ENCODE results near the gene CUTA.

The CUTA gene, protein sequence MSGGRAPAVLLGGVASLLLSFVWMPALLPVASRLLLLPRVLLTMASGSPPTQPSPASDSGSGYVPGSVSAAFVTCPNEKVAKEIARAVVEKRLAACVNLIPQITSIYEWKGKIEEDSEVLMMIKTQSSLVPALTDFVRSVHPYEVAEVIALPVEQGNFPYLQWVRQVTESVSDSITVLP

DNA sequence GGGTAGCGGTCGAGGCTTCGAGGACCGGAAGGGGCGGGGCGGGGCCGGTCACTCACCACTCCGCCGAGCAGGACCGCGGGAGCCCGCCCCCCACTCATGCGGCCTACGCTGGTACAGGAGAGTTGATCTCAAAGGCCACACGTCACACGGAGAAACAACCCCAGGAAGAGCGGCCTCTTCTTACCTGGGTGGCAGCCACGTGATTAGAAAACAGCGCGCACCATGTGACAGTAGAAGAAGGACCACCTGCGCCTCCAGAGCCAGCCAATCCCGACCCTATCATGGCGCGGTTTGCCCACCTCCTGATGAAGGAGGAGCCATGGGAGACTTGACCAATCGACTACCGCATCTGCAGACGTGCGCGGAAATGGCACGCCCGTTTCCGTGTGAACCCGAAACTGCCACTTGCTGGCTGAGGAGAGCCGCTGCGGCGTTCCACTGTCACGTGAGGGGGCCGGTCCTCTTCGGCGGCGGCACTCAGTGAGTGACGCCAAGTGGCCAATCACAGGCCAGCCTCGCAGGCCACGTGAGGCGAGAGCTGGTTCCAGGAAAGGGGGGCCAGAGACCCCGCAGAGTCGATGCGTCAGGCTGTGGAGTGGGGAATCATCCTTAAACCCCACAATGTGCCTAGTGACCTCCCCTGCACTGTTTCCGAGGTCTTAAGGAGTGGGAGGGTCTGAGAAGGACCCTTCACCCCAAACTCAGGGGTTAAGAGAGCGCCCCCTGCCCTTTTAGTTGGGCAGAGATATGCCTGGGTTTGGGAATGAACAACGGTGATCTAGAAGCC, at the start of gene CUTA:
CUTA (minus strand) TSS at position 205 of the 787 bp plus-strand sequence; CDS start at position 98, 107 bp downstream.
- peak; percentile 99 for DNase-seq

DNA sequence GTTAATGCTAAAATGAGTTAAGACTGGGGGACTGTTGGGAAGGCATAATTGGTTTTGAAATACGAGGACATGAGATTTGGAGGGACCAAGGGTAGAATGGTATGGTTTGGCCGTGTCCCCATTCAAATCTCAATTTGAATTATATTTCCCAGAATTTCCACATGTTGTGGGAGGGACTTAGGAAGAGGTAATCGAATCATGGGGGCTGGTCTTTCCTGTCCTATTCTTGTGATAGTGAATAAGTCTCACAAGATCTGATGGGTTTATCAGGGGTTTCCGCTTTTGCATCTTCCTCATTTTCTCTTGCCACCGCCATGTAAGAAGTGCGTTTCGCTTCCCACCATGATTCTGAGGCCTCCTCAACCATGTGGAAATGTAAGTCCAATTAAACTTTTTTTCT, 49.2 kb upstream of the CUTA start:
- DNase-seq: no peak

DNA sequence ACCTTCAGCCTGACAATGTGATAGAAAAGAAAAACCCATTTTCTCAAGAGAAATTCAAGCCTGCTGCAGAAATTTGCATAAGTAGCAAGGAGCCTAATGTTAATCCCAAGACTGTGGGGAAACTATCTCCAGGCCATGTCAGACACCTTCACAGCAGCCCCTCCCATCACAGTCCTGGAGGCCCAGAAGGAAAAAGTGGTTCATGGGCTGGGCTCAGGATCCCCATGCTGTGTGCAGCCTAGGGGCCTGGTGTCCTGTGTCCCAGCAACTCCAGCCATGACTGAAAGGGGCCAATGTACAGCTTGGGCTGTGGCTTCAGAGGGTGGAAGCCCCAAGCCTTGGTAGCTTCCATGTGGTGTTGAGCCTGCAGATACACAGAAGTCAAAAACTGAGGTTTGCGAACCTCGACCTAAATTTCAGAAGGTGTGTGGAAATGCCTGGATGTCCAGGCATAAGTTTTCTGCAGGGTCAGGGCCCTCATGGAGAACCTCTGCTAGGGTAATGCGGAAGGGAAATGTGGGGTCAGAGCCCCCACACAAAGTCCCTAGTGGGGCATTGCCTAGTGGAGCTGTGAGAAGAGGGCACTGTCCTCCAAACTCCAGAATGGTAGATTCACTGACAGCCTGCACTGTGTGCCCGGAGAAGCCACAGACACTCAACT, 48.3 kb upstream of the CUTA start:
- no peak for DNase-seq

DNA sequence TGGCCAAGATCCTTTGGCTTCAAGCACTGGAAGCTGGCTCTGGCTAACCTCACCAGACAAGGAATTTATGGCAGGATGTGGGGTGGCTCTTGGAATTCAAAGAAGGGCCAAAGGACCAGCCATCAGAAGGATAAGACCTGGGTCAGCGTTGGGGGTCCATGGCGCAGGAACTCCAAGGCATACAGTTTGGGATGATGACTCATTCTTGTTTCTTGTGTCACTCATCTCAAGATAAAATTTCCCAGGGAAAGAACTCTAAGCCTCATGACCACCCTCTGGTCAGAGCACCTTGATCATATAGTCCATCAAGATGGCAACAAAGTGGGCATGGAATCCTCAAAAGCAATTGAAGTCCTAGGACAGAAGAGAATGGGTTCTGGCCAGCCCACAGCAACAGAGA, 41.3 kb upstream of the CUTA start:
- DNase-seq: no peak

DNA sequence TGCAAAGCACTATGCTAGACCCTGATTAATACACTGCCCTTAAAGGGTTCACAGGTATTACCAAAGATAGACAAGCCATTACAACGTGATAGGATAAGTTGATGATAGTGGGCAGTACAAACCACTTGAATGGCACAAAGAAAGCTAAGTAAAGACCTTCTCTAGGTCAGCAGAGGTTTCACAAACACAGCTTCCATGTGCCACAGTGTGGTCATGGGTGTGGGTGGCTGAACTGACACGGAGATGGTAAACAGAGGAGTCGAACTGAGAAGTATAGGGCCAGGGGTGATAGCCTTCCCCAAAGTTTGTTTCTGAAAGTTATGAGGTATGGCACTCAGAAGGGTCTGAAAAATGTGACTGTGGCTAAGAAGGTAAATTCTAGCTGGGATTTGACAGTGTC, 40.8 kb upstream of the CUTA start:
- DNase-seq: no peak

DNA sequence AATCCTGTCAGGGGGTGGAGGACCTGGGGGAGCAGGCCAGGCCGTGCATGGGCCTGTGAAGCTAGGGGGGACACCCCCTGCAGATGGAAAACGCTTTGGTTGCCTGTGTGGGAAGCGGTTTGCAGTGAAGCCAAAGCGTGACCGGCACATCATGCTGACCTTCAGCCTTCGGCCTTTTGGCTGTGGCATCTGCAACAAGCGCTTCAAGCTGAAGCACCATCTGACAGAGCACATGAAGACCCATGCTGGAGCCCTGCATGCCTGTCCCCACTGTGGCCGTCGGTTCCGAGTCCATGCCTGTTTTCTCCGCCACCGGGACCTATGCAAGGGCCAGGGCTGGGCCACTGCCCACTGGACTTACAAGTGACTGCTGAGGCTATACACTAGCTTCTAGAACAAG, 38.2 kb upstream of the CUTA start:
- no peak for DNase-seq

DNA sequence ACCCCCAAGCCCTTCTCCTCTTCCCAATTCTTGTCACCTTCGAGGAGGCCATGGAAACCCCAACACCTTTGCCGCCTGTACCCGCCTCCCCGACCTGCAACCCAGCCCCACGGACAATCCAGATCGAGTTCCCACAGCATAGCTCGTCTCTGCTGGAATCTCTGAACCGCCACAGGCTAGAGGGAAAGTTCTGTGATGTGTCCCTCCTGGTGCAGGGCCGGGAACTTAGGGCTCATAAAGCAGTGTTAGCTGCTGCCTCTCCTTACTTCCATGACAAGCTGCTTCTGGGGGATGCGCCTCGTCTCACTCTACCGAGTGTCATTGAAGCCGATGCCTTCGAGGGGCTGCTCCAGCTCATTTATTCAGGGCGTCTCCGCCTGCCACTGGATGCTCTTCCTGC, 37.1 kb upstream of the CUTA start:
- no peak for DNase-seq

DNA sequence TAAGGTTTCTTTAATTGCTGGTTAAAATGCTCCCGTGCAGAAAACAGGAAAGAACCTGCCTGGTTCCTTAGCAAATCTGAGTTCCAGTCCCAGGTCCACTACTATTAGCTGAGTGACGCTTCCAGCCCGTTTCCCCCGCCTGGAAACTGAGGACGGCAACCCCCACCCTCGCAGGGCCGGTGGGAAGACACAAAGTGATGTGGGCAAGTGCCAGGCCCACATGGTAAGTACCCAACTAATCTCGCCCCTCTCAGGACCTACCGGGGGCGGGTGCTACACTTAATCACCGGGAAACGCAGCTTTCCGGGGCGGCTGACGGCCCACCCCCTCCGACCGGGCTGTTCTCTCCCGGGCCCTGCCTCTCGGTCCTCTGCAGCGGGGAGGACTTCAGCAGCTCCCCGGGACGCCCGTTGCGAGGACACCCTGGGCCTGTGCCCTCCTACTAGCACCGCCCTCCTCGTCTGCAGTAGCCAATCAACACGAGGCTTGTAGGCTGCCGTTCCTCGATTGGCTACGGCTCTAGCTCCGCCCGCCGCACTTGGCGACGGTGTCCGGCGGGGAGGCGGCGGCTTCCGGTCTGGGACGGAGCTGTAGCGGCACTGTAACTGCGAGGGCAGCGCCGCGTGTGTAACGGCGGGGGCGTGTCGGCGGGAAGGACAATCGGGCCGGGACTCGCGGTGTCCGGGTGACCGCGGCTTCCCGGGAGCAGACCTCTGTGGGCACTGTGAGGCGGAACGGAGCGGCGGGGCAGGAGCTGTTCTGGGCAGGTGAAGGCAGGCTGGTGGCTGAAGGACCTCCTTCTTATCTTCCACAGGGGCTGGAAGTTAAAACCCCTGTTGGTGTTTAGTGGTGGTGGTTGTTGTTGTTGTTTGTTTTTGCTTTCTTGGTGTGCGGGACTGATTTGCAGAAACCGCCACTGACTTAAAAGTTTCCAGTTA, 36.4 kb upstream of the CUTA start, which contains the start of gene ZBTB9:
ZBTB9 (plus strand) TSS at position 568 of the 938 bp plus-strand sequence. CDS start 525 bp downstream, outside the sequence.
- peak; percentile 96 for DNase-seq

DNA sequence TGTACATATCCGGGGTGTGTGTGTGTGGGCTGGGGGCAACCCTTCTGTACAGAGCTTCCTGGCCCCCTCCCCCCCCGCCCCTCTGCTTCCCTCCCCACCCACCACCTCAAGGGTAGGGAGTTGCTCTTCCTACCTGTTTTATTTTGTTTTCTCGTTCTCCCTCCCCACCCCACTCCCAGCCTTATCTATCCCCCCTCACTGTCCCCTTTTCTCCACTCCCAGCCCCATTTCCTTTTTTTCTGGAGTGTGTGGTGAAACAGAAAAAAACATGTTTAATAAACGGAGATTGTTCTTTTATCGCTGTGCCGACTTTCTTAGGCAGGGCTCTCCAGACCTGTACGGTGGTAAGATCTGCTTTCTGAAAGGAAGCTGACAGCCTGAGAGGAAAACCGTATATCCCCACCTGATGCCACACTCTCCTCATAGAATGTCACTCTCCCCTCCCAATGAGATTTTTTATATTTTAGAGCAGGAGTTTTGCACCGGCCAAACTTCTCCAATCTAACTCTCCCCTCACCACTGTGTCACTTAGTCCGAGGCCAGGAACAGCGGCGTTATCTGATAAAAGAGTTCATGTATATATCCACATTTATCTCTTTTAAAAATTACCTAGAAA, 35.6 kb upstream of the CUTA start:
- no peak for DNase-seq

DNA sequence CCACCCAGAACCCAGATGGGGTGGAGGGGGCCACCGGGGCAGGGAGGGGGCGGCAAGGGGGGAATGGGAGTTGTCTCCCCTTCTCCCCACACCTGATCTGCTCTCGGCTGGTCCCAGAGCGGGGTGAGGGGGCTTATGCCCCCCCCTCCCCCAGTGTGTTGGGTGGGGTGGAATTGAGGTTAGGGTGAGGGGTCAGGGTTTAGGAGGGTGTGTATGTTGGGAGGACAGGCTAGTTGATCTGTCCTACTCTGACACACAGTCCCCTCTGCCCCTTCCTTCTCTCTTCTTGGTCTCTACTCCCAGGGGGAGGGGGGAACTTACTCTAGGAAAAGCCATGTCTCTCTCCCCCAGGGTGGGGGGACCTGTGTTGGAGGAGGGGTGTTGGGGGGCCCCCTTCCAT, 34.6 kb upstream of the CUTA start:
- no peak for DNase-seq

DNA sequence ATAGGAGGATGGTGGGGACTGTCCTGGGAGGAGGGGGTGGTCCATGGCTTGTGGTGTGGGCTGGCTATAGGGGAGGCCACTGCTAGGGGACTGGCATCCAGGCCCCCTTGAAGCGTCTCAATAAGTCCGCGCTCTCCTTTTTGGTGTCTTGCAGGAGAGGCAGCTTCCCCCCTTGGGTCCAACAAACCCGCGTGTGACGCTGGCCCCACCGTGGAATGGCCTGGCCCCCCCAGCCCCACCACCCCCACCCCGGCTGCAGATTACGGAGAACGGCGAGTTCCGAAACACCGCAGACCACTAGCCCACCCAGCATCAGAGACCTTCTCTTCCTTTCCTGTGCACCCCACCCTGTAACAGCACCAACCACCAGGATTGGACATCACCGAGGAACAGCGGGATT, 33.7 kb upstream of the CUTA start:
- DNase-seq: no peak

DNA sequence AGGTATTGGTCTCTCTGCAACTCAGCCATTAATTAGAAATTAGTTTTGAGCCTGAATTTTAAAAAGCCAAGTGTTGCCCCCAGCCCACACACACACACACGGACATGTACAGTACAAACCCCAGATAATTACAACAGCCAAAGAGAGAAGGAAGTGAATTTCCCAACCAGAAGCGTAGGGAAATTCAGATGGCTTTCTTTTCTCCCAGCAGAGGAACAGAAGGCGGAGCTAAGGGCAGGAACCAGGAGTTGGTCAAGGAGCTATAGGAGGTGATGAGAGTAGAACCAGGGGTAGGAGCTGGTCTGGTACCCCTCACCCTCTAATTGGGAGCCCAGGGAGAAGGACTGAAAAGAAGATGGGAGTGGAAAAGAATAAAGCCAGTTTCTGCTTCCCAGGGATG, 32.5 kb upstream of the CUTA start:
- no peak for DNase-seq

DNA sequence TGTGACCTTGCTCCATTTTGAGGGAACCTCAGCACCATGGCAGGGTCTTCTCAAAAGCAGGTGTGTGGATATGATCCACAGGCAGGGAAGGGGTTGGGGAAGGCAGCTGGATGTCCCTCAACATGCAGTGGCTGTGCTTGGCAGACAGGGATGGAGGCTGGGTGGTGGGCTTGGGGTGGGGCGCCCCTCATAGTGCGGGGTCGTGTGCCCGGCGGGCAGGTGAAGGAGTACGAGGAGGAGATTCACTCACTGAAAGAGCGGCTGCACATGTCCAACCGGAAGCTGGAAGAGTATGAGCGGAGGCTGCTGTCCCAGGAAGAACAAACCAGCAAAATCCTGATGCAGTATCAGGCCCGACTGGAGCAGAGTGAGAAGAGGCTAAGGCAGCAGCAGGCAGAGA, 28.4 kb upstream of the CUTA start:
- DNase-seq: no peak

DNA sequence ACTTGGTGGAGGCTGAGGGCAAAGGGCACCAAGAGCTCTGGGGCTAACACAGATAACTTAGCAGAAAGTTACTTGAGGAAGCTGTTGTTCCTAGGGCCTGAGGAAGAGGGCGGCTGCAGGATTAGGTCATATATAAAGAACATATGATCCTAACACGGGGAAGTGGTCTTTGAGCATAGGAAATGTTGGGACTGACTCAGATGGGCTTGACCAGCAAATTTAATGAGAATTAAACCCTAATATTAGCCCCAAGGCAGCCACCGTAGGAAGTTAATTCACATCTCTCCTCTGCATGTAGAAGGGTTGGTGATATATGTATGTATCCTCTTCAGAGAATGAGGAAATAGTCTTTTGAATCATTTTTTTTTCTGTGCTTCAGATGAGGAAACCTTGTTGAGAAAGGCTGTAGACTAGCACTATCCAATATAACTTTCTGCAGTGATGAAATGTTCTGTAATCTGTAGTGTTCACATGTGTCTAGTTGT, 27.3 kb upstream of the CUTA start:
- DNase-seq: no peak

DNA sequence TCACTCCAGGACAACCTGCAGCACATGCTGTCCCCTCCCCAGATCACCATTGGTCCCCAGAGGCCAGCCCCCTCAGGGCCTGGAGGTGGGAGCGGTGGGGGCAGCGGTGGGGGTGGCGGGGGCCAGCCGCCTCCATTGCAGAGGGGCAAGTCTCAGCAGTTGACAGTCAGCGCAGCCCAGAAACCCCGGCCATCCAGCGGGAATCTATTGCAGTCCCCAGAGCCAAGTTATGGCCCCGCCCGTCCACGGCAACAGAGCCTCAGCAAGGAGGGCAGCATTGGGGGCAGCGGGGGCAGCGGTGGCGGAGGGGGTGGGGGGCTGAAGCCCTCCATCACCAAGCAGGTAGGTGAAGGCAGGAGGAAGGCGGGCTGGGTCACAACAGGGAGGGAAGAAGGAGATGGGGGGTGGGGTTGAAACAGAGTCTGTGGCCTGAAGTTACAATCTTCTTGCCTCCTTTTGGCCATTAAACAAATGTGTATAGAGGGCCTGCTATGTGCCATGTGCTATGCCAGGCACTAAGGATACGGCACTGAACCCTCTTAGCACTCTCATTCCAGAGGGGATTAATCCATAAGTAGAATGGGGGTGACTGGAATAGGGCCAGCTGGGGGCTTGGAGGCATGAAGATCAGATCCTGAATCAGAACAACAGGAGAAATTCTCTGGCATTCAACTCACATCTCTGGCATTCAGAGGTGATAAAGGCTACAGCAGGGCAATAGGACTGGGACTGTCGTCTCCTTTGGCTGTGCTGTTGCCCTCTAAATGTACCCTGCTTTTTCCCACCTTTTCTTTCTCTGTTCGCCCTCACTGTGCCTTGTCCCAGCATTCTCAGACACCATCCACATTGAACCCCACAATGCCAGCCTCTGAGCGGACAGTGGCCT, 26.0 kb upstream of the CUTA start:
- DNase-seq: no peak

DNA sequence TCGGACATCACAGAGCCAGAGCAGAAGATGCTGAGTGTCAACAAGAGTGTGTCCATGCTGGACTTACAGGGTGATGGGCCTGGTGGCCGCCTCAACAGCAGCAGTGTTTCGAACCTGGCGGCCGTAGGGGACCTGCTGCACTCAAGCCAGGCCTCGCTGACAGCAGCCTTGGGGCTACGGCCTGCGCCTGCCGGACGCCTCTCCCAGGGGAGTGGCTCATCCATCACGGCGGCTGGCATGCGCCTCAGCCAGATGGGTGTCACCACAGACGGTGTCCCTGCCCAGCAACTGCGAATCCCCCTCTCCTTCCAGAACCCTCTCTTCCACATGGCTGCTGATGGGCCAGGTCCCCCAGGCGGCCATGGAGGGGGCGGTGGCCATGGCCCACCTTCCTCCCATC, 25.1 kb upstream of the CUTA start:
- no peak for DNase-seq

DNA sequence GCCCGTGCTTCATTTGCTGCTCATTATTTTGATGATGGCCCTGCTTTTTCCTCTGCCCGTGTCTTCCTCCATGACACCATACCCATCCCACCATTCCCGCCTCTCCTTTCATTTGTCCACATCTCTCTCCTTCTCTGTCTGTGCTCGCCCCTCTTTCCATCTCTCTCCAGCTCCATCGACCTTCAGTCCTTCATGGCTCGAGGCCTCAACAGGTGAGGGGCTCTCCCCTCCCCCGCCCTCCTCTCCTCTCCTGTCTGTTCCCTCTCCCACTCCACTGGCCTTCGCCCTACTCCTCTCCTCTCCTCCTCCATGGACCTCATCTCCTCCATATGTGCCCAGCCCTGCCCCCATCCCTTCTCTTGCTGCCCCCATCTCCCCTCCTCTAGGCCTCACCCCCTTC, 24.4 kb upstream of the CUTA start:
- DNase-seq: no peak

DNA sequence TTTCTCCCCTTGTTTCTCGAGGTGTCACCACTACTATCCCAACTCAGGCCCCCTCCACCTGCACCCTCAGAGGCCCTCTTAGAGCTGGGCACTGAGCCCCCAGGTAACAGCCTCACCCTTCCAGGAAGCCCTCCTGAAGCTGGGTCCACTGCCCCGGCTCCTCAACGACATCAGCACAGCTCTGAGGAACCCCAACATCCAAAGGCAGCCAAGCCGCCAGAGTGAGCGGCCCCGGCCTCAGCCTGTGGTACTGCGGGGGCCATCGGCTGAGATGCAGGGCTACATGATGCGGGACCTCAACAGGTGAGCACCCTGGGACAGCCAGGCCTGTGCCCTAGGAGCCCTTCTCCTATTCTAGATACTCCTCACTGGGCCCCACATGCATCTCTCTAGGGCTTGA, 23.6 kb upstream of the CUTA start:
- no peak for DNase-seq

DNA sequence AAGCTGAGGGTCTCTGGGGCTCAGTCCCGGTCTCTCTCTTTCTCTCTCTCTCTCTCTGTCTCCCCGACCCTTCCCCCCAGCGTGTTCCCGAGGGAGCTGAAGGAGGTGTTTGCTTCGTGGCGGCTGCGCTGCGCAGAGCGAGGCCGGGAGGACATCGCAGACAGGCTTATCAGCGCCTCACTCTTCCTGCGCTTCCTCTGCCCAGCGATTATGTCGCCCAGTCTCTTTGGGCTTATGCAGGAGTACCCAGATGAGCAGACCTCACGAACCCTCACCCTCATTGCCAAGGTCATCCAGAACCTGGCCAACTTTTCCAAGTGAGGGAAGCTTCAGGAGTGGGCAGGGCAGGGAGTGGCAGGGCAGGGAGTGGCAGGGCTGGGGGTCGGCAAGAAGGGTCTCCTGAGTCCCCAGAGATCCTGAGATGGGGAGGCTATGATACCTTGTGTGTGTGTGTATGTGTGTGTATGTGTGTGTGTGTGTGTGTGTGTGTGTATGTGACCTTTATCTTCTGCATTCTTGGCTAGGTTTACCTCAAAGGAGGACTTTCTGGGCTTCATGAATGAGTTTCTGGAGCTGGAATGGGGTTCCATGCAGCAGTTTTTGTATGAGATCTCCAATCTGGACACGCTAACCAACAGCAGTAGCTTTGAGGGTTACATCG, 22.9 kb upstream of the CUTA start:
- DNase-seq: no peak

DNA sequence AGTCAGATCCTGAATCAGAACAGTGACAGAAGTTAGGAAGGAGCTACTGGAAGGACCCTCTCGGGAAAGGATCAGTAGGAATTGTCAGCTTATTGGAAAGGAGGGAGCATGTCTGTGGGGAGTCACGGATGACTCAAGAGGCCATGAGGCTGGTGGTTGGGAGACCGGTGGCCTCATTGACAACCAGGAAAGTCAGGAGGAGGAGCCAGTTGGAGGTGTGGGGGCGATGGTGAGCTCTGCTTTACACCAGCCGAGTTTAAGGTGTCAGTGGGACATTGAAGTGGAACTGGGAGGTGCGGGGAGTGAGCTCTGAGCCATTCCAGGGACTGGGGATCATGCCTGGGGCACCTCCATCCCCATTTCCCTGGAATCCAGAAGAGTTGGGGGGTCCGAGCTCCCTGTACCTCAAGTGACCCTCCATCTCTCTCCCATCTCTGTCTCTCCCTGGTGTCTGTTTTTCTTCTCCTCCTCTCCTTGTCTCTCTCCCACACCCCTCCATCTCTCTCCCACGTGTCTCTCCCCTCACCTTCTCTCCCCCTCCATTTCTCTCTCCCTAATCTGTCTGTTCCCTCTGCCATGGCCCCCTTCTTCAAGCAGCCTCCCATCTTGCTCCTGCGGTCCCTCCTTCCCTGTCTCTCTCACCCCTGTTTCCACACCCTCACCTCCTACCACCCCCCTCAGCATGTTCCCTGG, 22.2 kb upstream of the CUTA start:
- no peak for DNase-seq
